T-helper 2 cell treated with Interferon-gamma antibody and Interleukin-4, amounts not matched to agents 5 μg/mL and 100 μg/mL, for 36 hours (primary cell): Measurements from ENCODE around the gene CLN3.
"Not testable (repeated sequence)": the region's sequence is repeated elsewhere in the genome, so short reads cannot be mapped to it uniquely, and the experiment has no call there.

ENCODE experiments used
- DNase-seq: peaks from one replicate; pipeline ENCODE4 v3.0.0; 2021; ENCODE audit warnings: low spot score
- H3K27ac Mint-ChIP-seq: one replicate; pipeline ENCODE4 v1.8.0; 2021; ENCODE audit warnings: mild to moderate bottlenecking, mixed read lengths
- H3K27me3 Mint-ChIP-seq: one replicate; pipeline ENCODE4 v1.8.0; 2021; ENCODE audit warnings: low read depth, mixed read lengths
- H3K36me3 Mint-ChIP-seq: one replicate; pipeline ENCODE4 v1.8.0; 2021; ENCODE audit warnings: low read depth, mixed read lengths
- H3K4me1 Mint-ChIP-seq: one replicate; pipeline ENCODE4 v1.8.0; 2021; ENCODE audit warnings: low read depth, mixed read lengths
- H3K4me3 Mint-ChIP-seq: one replicate; pipeline ENCODE4 v1.8.0; 2022; ENCODE audit warnings: mild to moderate bottlenecking, moderate library complexity, mixed read lengths
- H3K9me3 Mint-ChIP-seq: one replicate; pipeline ENCODE4 v1.8.0; 2021; ENCODE audit warnings: mixed read lengths

Gene CLN3

DNA sequence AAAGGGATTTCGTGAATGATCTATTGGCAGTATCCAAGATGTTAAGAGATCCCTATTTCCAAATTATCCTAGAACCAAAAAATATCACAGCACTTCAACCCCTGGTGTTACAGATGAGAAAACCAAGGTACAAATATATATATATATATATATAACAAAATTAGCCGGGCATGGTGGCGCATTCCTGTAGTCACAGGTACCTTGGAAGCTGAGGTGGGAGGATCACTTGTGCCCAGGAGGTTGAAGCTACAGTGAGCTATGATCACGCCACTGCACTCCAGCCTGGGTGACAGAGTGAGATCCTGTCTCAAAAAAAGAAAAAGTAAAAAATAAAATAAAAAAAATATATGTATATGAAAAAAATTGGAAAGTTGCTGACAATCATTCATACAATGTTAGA is 637 bp upstream of the CLN3 start:
- Mint-ChIP-seq H3K4me3 (peak overlapping the region; percentile 98), H3K9me3 (no peaks in the 10 kb centered on the region), H3K27ac (peak overlapping the region; percentile 100), H3K27me3 (no peaks in the 10 kb centered on the region), H3K4me1 (peaks cover 52% of the 10 kb centered on the region), H3K36me3 (peaks cover 43% of the 10 kb centered on the region)
- DNase-seq, result no peak

DNA sequence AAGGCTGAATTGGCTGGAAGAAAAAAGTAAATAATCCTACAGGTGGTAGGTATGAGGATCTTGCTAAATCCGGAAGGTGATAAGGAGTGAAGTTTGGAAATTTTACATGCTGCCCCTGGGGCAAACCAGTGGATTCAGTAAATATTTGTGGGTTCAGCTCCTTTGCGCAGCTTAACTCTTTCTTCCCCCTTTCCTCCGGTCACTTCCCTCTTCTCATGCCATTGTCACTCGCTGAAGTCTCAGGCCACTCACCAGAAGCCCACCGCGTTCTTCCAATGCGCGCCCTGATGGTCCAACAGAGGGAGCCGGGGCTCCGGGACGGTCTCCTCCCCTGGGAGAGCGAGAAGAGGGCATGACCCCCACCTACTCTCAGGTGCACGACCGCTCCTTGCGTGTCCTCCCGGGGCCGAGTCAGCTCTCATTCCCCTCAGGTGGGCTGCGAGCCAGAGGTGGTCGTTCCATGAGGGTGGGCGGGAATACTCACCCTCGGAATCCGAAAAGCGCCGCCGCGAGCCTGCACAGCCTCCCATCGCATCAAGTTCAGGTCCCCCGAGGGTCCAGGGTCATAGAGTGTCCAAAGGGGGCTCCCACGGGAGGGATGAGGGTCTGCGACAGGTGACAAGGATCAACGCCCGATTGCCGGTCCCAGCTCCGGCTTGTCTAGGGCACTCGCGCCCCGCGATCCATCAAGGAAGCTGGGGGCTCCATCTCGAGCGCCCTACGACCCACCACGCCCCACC is 474 bp downstream of the CLN3 start:
- peaks cover 41% of the 10 kb centered on the region for H3K4me1 Mint-ChIP-seq

DNA sequence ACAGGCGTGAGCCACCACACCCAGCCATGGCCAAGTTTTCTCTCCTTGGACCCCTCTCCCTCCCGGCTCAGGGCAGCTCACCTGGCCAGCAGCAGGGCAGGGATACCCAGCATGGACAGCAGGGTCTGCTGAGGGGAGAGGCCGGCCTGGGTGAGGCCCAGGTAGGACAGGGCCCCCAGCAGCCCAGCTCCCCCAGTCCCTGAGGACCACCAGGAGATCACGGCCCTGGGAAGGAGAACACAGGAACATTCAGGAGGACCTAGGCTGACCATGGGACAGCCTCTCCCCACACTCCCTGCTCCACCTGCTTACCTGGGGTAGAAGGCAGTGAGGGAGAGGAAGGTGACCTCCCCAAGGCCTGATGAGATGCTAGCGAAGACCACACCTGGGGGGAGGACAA is 5.6 kb downstream of the CLN3 start:
- Mint-ChIP-seq H3K4me3 (no peak overlapping the region), H3K36me3 (peaks cover 46% of the 10 kb centered on the region), H3K4me1 (peaks cover 5% of the 10 kb centered on the region), H3K27ac (no peak overlapping the region), H3K27me3 (no peaks in the 10 kb centered on the region), H3K9me3 (no peaks in the 10 kb centered on the region)
- no peak for DNase-seq

More for the DNA sequence above, 474 bp downstream of the CLN3 start:
- DNase-seq, result no peak
- Mint-ChIP-seq H3K27ac (peak overlapping the region; percentile 100), H3K36me3 (peaks cover 40% of the 10 kb centered on the region), H3K9me3 (no peaks in the 10 kb centered on the region), H3K27me3 (no peaks in the 10 kb centered on the region), H3K4me3 (peak overlapping the region; percentile 98)

DNA sequence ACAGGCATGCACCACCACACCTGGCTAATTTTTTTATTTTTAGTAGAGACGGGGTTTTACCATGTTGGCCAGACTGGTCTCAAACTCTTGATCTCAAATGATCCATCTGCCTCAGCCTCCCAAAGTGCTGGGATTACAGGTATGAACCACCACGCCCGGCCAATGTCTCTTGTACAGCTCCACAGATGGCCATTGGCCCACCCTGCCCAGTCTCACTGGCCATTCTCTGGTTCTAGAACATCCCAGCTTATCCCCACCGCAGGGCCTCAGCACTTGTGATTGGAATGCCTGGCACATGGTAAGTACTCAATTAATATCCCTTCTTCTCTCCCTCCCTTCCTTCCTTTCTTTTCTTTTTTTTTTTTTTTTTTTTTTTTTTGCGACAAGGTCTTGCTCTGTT is 8.5 kb downstream of the CLN3 start:
- peak overlapping the region; percentile 26 for H3K27ac Mint-ChIP-seq
- H3K27me3 Mint-ChIP-seq, H3K9me3 Mint-ChIP-seq, H3K4me1 Mint-ChIP-seq, H3K4me3 Mint-ChIP-seq, DNase-seq: not testable (repeated sequence)
- H3K36me3 Mint-ChIP-seq, result peaks cover 34% of the 10 kb centered on the region

DNA sequence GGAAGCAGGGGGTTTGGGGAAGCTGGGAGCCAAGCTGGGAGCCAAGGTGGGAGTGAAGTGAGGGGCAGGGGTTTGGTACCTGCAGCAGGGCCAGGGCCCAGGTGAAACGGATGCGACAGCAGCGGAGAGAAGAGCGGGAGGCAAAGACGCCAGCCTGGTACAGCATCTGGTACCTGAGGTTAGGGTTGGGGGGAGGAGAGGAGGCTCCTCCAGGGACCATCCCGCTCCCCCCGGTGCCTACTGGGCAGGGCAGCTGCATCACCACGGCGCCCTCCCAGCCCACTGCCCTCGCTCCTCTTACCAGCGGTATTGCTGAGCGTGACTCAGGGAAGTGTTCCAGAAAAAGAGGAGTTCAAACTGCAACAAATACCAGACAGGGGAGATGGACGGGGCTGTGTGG is 9.8 kb downstream of the CLN3 start:
- Mint-ChIP-seq H3K27ac (no peak overlapping the region), H3K4me3 (no peak overlapping the region), H3K9me3 (no peaks in the 10 kb centered on the region), H3K36me3 (peaks cover 30% of the 10 kb centered on the region), H3K4me1 (no peaks in the 10 kb centered on the region), H3K27me3 (no peaks in the 10 kb centered on the region)
- DNase-seq, result no peak

DNA sequence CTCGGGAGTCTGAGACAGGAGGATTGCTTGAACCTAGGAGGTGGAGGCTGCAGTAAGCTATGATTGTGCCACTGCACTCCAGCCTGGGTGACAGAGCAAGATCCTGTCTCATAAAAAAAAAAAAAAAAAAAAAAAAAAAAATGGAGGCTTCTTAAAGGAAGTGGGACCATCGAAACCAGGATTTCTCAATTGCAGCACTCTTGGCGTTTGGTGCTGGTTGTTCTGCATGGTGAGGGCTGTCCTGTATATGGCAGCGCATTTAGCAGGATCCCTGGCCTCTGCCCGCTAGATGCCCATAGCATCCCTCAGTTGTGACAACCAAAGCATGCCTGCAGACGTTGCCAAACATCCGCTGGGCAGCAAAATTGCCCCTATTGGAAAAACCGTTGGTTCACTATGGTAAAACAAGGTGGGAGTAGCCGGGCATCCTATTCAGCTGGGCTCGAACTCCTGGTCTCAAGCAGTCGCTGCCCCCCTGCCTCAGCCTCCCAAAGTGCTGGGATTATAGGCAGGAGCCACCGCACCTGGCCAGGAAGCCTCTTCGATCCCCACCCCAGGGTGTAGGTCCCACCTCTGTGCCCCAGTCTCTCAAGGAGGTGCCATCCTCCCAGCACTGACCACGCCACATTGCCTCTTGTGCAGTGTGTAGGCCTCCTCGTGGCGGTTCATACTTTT is 13.2 kb downstream of the CLN3 start:
- H3K9me3 Mint-ChIP-seq, result no peaks in the 10 kb centered on the region
- no peak for DNase-seq
- no peaks in the 10 kb centered on the region for H3K27me3 Mint-ChIP-seq
- H3K36me3 Mint-ChIP-seq, result peaks cover 32% of the 10 kb centered on the region
- peaks cover 1% of the 10 kb centered on the region for H3K4me1 Mint-ChIP-seq
- H3K27ac Mint-ChIP-seq, result no peak overlapping the region
- no peak overlapping the region for H3K4me3 Mint-ChIP-seq

DNA sequence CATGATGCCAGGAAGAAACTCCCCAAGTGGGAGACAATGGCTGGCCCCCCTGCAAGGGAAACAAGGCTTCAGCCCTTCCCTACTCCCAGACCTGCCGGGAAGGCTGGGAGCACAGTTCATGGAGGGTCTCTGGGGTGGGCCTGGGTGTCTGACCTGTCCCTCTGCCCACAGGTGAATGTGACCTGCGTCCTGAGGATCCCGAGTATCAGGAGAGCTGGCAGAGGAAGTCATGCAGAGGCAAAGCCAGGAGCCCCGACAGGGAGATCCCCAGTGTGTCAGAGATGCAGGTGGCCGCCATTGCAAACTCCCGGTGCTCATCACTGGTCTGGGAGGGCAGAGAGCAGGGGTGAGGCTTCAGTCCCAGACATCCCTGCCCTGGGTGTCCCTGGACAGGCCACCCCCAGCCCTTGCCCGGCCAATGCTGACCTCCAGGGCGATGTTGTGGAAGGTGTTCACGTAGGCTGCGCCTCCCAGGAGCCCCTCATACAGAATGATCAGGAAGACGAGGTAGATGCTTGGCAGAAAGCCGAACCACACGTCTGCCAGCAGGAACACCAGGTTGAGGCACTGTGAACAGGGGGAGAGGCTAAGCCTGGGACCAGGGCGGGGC is 14.5 kb downstream of the CLN3 start:
- Mint-ChIP-seq H3K4me1 (peaks cover 4% of the 10 kb centered on the region), H3K27me3 (no peaks in the 10 kb centered on the region), H3K9me3 (no peaks in the 10 kb centered on the region), H3K4me3 (no peak overlapping the region), H3K27ac (no peak overlapping the region), H3K36me3 (peaks cover 31% of the 10 kb centered on the region)
- DNase-seq, result no peak

DNA sequence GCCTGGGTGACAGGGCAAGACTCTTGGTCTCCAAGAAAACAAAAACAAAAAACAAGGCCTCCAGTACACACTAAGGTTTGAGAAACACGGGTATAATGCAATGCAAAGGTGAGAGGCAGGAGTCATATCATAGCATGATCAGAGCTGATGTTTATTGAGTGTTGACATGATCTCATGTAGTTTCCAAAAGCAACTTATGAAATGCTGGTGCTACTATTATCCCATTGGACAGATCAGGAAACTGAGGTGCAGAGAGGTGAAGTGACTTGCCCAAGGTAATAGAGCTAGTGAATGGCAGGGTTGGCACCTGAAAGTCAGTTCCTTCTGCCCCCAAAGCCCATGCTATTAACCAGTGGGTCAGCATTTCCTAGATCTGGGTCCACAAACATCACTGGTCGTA is 16.7 kb downstream of the CLN3 start:
- peaks cover 4% of the 10 kb centered on the region for H3K4me1 Mint-ChIP-seq
- no peak overlapping the region for H3K4me3 Mint-ChIP-seq
- H3K27ac Mint-ChIP-seq, result no peak overlapping the region

DNA sequence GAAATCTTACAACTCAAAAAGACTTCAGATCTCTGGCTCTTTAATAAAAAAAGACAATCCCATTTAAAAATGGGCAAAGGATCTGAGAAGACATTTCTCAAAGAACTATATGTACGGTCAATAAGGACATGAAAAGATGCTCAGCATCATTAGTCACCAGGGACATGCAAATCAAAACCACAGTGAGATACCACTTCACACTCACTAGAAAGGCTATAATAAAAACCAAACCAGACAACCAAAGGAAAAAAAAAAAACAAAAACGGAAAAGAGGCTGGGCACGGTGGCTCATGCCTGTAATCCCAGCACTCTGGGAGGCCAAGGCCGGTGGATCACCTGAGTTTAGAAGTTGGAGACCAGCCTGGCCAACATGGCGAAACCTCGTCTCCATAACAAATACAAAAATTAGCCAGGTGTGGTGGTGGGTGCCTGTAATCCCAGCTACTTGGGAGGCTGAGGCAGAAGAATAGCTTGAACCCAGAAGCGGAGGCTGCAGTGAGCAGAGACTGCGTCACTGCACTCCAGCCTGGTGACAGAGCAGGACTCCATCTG is 18.1 kb downstream of the CLN3 start:
- H3K27ac Mint-ChIP-seq, result no peak overlapping the region
- DNase-seq, result no peak
- H3K27me3 Mint-ChIP-seq, result no peaks in the 10 kb centered on the region
- H3K4me1 Mint-ChIP-seq, result peaks cover 4% of the 10 kb centered on the region
- H3K4me3 Mint-ChIP-seq, result no peak overlapping the region
- H3K9me3 Mint-ChIP-seq, result no peaks in the 10 kb centered on the region
- H3K36me3 Mint-ChIP-seq, result peaks cover 24% of the 10 kb centered on the region

More for the DNA sequence above, 16.7 kb downstream of the CLN3 start:
- no peaks in the 10 kb centered on the region for H3K9me3 Mint-ChIP-seq
- DNase-seq, result no peak
- peaks cover 26% of the 10 kb centered on the region for H3K36me3 Mint-ChIP-seq
- H3K27me3 Mint-ChIP-seq, result no peaks in the 10 kb centered on the region

DNA sequence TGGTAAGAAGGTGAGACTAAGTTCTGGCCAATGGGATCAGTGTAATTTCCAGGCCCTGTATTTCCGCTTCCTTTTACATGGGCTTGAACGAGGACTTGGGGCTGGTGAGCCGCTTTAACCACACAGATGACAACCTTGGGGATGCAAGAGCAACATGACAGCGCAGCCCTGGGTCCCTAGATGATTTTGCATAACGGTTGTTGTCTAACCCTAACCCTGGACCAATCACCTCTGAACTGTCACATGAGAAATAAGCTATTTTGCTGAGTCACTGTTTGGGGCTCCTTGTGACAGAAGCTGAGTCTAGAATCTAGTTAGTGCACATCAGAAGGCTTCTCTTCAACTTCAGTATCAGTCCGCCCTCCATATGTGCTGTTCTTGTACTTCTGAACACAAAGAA is 44.8 kb downstream of the CLN3 start:
- H3K27me3 Mint-ChIP-seq, H3K36me3 Mint-ChIP-seq, H3K27ac Mint-ChIP-seq, H3K4me3 Mint-ChIP-seq, H3K4me1 Mint-ChIP-seq, DNase-seq, H3K9me3 Mint-ChIP-seq: not testable (repeated sequence)

DNA sequence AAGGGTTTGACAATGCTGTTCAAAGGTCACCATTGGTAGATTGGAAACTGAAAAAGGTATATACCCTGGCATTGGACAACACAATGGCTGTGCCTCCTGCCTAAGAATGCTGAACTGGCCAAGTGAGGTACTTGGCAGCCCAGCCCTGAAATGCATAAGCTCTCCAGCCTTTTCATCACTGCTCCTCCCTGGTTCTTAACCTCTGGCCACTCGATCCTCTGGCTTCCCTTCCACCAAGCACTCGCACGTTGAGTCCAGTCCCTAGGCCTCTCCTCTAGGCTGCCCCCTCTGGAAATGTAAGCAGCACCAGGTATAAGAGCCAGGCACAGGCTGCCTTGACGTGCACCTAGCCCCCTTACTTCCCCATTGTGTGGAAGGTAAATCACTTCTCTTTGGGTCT is 45.5 kb downstream of the CLN3 start:
- H3K36me3 Mint-ChIP-seq, H3K27ac Mint-ChIP-seq, H3K27me3 Mint-ChIP-seq, H3K9me3 Mint-ChIP-seq, DNase-seq, H3K4me3 Mint-ChIP-seq, H3K4me1 Mint-ChIP-seq: not testable (repeated sequence)

DNA sequence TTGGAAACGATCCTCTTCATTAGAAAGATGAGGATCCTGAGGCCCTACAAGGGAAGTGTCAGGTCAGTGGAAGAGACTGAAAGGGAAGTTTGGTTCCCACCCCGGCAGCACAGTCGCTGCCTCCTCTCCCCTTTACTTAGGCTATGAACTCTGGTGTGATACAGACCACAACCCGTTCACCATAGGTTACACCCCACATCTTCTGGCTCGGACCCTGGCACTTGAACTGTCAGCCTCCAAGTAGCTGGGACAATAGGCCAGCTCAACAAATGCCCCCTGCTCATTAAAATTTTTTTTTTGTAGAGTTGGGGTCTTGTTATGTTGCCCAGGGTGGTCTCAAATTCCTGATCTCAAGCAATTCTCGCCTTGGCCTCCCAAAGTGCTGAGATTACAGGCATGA is 47.9 kb downstream of the CLN3 start:
- not testable (repeated sequence) for H3K36me3 Mint-ChIP-seq, H3K9me3 Mint-ChIP-seq, H3K27me3 Mint-ChIP-seq, H3K27ac Mint-ChIP-seq, H3K4me3 Mint-ChIP-seq, DNase-seq, H3K4me1 Mint-ChIP-seq

DNA sequence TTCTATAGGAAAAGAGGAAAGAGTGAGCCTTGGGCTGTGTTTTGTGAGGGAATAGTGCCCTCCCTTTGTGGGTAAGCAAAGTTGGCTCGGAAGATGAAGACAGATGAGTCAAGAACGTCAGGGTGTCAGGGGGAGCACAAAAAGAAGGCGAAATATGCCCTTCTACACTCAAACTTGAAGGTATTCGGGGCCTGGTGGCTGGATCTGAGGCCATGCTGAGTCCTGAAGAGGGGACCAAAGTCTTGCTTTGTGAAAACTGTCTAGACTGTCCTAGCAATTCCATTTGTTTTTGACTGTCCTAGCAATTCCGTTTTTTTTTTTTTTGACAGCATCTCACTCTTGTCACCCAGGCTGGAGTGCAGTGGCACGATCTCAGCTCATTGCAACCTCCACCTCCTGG is 53.0 kb downstream of the CLN3 start:
- DNase-seq, H3K4me1 Mint-ChIP-seq, H3K9me3 Mint-ChIP-seq, H3K27ac Mint-ChIP-seq, H3K27me3 Mint-ChIP-seq, H3K36me3 Mint-ChIP-seq, H3K4me3 Mint-ChIP-seq: not testable (repeated sequence)

DNA sequence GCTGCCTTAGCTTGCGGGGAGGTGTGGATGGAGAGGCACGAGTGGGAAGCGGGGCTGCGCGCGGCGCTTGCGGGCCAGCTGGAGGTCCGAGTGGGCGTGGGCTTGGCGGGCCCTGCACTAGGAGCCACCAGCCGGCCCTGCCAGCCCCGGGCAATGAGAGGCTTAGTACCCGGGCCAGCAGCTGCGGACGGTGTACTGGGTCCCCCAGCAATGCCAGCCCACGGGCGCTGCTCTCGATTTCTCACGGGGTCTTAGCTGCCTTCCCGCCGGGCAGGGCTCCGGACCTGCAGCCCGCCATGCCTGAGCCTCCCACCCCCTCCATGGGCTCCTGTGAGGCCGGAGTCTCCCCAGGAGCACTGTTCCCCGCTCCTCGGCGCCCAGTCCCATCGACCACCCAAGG is 56.5 kb downstream of the CLN3 start:
- DNase-seq, H3K27ac Mint-ChIP-seq: not testable (repeated sequence)

More for the DNA sequence above, 56.5 kb downstream of the CLN3 start:
- H3K36me3 Mint-ChIP-seq, H3K27me3 Mint-ChIP-seq, H3K9me3 Mint-ChIP-seq, H3K4me1 Mint-ChIP-seq, H3K4me3 Mint-ChIP-seq: not testable (repeated sequence)
